ENCODE results near the gene PIK3R5. TPM values are rescaled to one million over a fixed set of nuclear protein-coding genes. Genes with fewer than 3 reads are reported as not detected.

PIK3R5 gene
- total RNA-seq, 1 donor: 17.0 TPM

- no peak for DNase-seq (ENCODE audit: low read depth in 2 of 3, low spot score in 2 of 3)
Observed at GRCh38 chr17:8839410-8839935, 126.0 kb downstream of the PIK3R5 start.

GRCh38 chr17:8838551-8839095 is 126.9 kb downstream of the PIK3R5 start:
- DNase-seq (ENCODE audit: low read depth in 2 of 3, low spot score in 2 of 3): no peak

GRCh38 chr17:8837563-8838075 is 127.9 kb downstream of the PIK3R5 start:
- DNase-seq (ENCODE audit: low read depth in 2 of 3, low spot score in 2 of 3): no peak

- DNase-seq (ENCODE audit: low read depth in 2 of 3, low spot score in 2 of 3): no peak
Observed at GRCh38 chr17:8836821-8837562, 128.5 kb downstream of the PIK3R5 start.

- DNase-seq (ENCODE audit: low read depth in 2 of 3, low spot score in 2 of 3): no peak
Observed at GRCh38 chr17:8835631-8836364, 129.7 kb downstream of the PIK3R5 start.

GRCh38 chr17:8835106-8835505 is 130.4 kb downstream of the PIK3R5 start:
- DNase-seq (ENCODE audit: low read depth in 2 of 3, low spot score in 2 of 3): no peak

GRCh38 chr17:8832711-8833352 is 132.7 kb downstream of the PIK3R5 start:
- peak in 1 of 3 donors; percentile 10 for DNase-seq (ENCODE audit: low read depth in 2 of 3, low spot score in 2 of 3)

- no peak for DNase-seq (ENCODE audit: low read depth in 2 of 3, low spot score in 2 of 3)
Observed at GRCh38 chr17:8831234-8831849, 134.2 kb downstream of the PIK3R5 start.

- DNase-seq (ENCODE audit: low read depth in 2 of 3, low spot score in 2 of 3): no peak
Observed at GRCh38 chr17:8830141-8830540, 135.4 kb downstream of the PIK3R5 start.

GRCh38 chr17:8829036-8829941 is 136.2 kb downstream of the PIK3R5 start:
- no peak for DNase-seq (ENCODE audit: low read depth in 2 of 3, low spot score in 2 of 3)

Other genes starting within 250 kb of the PIK3R5 start
- 4.0 TPM for gene CCDC42, start 220.9 kb downstream of the PIK3R5 start, total RNA-seq
- gene SPDYE4, start 207.2 kb downstream of the PIK3R5 start, total RNA-seq: not detected
- 0.81 TPM for gene MFSD6L, start 166.3 kb downstream of the PIK3R5 start, total RNA-seq
- 10.0 TPM for gene PIK3R6, start 98.0 kb downstream of the PIK3R5 start, total RNA-seq
- 1.1 TPM for gene NTN1, start 55.8 kb upstream of the PIK3R5 start, total RNA-seq

All from hematopoietic multipotent progenitor cell (in vitro differentiated cells).